GM21367 (cell line): Measurements from ENCODE around the gene CADM3.

ENCODE experiments used
- ATAC-seq: cut with Tn5 transposase; IDR thresholded peaks from one replicate; pipeline ENCODE4 v1.9.1; 2021; ENCODE audit not compliant: unreplicated experiment

The CADM3 gene

GRCh38 chr1:159248311-159248710 lies 76.9 kb downstream of the CADM3 start:
- no peak for ATAC-seq

GRCh38 chr1:159250638-159251216 lies 79.3 kb downstream of the CADM3 start:
- no peak for ATAC-seq
